ENCODE results near the gene TRIM47.

The TRIM47 gene

DNA sequence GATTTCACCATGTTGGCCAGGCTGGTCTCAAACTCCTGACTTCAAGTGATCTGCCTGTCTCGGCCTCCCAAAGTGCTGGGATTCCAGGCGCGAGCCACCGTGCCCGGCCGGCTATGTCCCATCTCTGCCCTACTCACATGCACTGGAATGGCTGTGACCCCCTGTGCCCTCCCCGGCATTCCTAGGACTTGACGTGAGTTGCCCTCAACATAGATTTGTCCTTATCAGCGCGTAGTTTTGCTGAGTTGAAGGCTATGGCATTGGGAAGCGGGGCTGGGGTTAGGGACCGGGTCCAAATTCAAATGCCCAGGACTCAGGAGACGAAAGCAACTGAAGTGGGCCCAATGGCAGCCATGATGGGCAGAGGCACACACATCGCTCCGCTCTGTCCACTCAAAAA lies 40.0 kb downstream of the TRIM47 start:
- CTCF ChIA-PET = interaction anchor here (1.3 kb wide), 1 partner anchor 12 kb away, joined by 5 read pairs; no protein-coding TSS in a partner anchor
- Mint-ChIP-seq H3K9me3 (no peaks in the 10 kb centered on the region), H3K4me1 (peaks cover 34% of the 10 kb centered on the region), H3K27ac (no peak overlapping the region), H3K27me3 (no peaks in the 10 kb centered on the region), H3K36me3 (peaks cover 43% of the 10 kb centered on the region), H3K4me3 (no peak overlapping the region)
- no peak for DNase-seq

- peaks cover 37% of the 10 kb centered on the region for H3K4me1 Mint-ChIP-seq
- H3K27me3 Mint-ChIP-seq = no peaks in the 10 kb centered on the region
- H3K4me3 Mint-ChIP-seq = no peak overlapping the region
- no peaks in the 10 kb centered on the region for H3K9me3 Mint-ChIP-seq
- no peak for DNase-seq
- peaks cover 45% of the 10 kb centered on the region for H3K36me3 Mint-ChIP-seq
- CTCF ChIA-PET = interaction anchor here (1.3 kb wide), 1 partner anchor 11 kb away, joined by 5 read pairs; no protein-coding TSS in a partner anchor
- H3K27ac Mint-ChIP-seq = no peak overlapping the region
Measured at GRCh38 chr17:75837899-75838298, 40.5 kb downstream of the TRIM47 start.

DNA sequence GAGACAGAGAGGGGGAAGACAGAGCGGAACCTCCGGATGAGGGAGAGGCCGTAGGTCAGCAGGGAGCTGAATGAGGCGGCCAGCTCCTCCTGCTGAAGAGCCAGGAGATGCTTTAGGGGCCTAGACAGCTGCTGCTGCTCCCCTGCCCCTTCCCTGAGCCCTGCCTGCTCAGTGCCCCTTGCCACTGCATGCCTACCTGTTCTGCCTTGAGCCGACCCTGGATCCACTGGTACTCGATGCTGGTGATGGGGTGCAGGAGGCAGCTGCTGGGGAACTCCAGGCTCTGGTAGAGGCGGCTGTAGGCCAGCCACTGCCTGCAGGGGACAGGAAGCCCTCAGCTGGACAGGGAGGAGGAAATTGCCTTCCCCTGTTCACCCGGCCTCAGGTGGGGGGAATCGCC lies 41.8 kb downstream of the TRIM47 start:
- CTCF ChIA-PET = interaction anchor here (1.6 kb wide), 1 partner anchor 11 kb away, joined by 4 read pairs; no protein-coding TSS in a partner anchor
- no peaks in the 10 kb centered on the region for H3K9me3 Mint-ChIP-seq
- peaks cover 49% of the 10 kb centered on the region for H3K36me3 Mint-ChIP-seq
- no peaks in the 10 kb centered on the region for H3K27me3 Mint-ChIP-seq
- no peak for DNase-seq
- H3K27ac Mint-ChIP-seq = no peak overlapping the region
- no peak overlapping the region for H3K4me3 Mint-ChIP-seq
- peaks cover 43% of the 10 kb centered on the region for H3K4me1 Mint-ChIP-seq

GRCh38 chr17:75835654-75835987 lies 42.8 kb downstream of the TRIM47 start:
- no peaks in the 10 kb centered on the region for H3K9me3 Mint-ChIP-seq
- peaks cover 51% of the 10 kb centered on the region for H3K36me3 Mint-ChIP-seq
- H3K4me3 Mint-ChIP-seq = no peak overlapping the region
- DNase-seq = no peak
- no peaks in the 10 kb centered on the region for H3K27me3 Mint-ChIP-seq
- H3K4me1 Mint-ChIP-seq = peaks cover 44% of the 10 kb centered on the region
- no peak overlapping the region for H3K27ac Mint-ChIP-seq
- CTCF ChIA-PET = interaction anchor here (1.6 kb wide), 1 partner anchor 12 kb away, joined by 4 read pairs; no protein-coding TSS in a partner anchor

- H3K27me3 Mint-ChIP-seq = no peaks in the 10 kb centered on the region
- peaks cover 54% of the 10 kb centered on the region for H3K36me3 Mint-ChIP-seq
- CTCF ChIA-PET = interaction anchor here (1.0 to 1.6 kb wide), 3 partner anchors 13 to 82 kb away, joined by 3 to 4 read pairs (median 3); no protein-coding TSS in a partner anchor
- H3K4me3 Mint-ChIP-seq = no peak overlapping the region
- DNase-seq = no peak
- H3K9me3 Mint-ChIP-seq = no peaks in the 10 kb centered on the region
- H3K4me1 Mint-ChIP-seq = peaks cover 44% of the 10 kb centered on the region
- H3K27ac Mint-ChIP-seq = peak overlapping the region; percentile 2
Measured at GRCh38 chr17:75834928-75835653, 43.3 kb downstream of the TRIM47 start.

DNA sequence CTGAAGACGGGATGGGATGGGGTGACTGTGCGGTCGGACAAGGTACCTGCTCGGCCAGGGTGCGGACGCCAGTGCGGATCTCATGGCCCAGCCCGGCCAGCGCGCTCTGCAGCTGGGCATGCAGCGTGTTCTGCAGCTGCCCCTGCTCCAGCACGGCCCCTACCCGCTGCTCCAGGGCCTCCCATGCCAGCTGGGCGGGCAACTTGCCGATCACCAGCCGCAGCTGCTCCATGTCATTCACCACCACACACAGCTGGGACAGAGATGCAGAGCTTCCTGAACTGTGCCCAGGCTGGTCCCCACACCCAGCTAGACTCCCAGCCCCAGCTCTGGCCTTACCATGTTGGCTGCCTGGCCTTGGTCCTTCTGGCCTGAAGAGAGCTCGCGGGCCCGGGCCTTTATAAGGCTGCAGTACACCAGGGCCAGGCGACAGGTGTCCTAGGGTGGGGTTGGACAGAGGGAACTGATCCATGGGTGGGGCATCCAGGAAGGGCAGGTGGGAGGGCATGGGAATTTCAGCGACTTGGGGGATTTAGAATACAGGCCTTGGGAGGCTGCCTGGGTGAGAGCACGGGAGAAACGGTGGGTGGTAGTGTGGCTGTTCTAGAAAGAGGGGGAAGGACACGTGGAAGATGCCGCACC lies 44.0 kb downstream of the TRIM47 start:
- CTCF ChIA-PET = interaction anchor here (0.8 to 2.3 kb wide), 5 partner anchors 9 to 81 kb away, joined by 3 to 9 read pairs (median 3); partner anchors contain the start of gene UNC13D
- peaks cover 42% of the 10 kb centered on the region for H3K4me1 Mint-ChIP-seq
- no peaks in the 10 kb centered on the region for H3K27me3 Mint-ChIP-seq
- no peak for DNase-seq
- H3K36me3 Mint-ChIP-seq = peaks cover 57% of the 10 kb centered on the region
- no peak overlapping the region for H3K4me3 Mint-ChIP-seq
- H3K27ac Mint-ChIP-seq = peak overlapping the region; percentile 94
- H3K9me3 Mint-ChIP-seq = no peaks in the 10 kb centered on the region

DNA sequence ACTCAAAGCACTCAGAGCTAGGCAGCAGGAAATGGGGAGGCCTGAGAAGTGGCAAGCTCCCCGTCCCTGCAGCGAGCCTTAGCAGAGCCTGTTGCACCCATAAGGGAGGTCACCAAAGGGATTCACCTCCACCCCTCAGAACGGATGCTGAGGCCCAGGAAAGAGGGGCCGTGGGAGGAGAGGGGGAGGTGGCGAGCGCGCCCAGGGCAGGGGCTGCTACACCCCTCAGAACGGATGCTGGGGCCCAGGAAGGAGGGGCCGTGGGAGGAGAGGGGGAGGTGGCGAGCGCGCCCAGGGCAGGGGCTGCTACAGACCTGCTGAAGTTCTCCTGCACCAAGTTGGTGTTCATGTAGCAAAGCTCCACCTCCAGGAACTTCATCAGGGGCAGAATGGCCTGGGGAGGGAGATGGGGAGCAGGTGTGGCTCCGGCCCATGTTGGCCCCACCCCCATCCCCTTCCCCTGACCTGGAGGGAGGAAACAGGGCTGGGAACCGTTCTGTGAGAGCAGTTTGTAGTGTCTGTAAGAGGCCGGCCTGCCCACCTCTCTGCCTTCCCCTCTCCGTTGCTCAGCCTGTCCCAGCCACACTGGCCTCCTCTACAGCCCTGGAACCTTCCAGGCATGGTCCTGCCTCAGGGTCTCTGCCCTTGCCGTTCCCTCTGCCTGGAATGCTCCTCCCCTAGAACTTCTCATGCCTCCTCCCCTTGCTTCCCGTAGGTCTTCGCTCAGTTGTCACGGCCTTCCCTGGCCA lies 45.6 kb downstream of the TRIM47 start:
- CTCF ChIA-PET = interaction anchor here (0.7 to 2.3 kb wide), 9 partner anchors 10 to 80 kb away, joined by 3 to 9 read pairs (median 5); partner anchors contain the start of genes TRIM65 and WBP2
- H3K4me1 Mint-ChIP-seq = peaks cover 46% of the 10 kb centered on the region
- peaks cover 53% of the 10 kb centered on the region for H3K36me3 Mint-ChIP-seq

DNA sequence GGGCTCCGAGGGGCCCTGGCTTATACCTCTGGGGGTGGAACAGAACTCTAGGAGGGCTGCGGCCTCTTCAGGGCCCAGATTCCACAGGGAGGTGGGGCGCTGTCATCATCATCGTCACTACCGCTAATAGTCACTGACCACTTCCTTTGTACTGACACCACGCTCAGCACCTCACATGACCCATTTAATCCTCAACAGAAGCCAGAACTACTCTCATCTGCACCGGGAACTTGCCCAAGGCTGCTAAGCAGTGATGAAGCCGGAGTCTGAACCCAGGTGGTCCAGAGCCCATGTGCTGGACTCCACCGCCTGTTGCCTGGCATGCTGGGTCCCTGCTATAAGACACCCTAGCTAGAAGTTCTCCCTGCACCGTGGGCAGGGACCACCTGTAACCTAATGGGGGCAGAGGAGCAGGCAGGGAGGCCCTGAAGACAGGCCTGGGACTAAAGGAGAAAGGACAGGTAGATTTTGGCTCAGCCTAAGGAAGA lies 46.2 kb downstream of the TRIM47 start:
- peak; percentile 62 for DNase-seq
- CTCF ChIA-PET = interaction anchor here (0.7 to 2.3 kb wide), 9 partner anchors 11 to 79 kb away, joined by 3 to 9 read pairs (median 5); partner anchors contain the start of genes TRIM65 and WBP2
- Mint-ChIP-seq H3K27me3 (no peaks in the 10 kb centered on the region), H3K36me3 (peaks cover 50% of the 10 kb centered on the region), H3K4me3 (peak overlapping the region; percentile 48), H3K27ac (peak overlapping the region; percentile 94), H3K4me1 (peaks cover 51% of the 10 kb centered on the region), H3K9me3 (no peaks in the 10 kb centered on the region)

More for the DNA sequence above, 45.6 kb downstream of the TRIM47 start:
- H3K27ac Mint-ChIP-seq = peak overlapping the region; percentile 94
- peak; percentile 63 for DNase-seq
- no peaks in the 10 kb centered on the region for H3K27me3 Mint-ChIP-seq
- H3K9me3 Mint-ChIP-seq = no peaks in the 10 kb centered on the region
- H3K4me3 Mint-ChIP-seq = peak overlapping the region; percentile 48

DNA sequence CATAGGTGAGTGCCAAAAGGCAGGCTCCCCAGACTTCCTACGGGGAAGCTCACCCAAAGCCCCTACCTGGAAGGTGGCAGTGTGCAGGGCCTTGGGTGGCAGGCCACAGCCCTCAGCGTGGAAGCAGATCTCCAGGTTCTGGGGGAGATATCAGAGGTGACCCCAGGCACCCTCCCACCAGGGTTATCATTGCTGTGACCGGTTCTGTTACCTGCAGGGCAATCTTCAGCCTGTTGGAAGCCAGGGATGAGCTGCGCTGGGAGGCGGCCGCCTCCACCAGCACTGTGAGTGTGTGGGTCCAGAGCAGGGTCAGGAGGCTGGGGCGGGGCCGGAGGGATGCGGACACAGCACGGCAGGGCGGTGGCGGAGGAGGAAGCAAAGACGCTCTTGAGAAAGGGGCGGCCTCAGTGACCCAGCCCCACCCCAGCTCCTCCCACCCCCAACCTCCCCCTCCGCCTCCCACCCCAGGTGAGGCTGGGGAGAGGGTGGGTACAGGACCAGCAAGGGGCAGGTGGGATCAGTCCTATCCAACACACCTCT lies 47.3 kb downstream of the TRIM47 start:
- Mint-ChIP-seq H3K9me3 (no peaks in the 10 kb centered on the region), H3K27me3 (no peaks in the 10 kb centered on the region), H3K4me1 (peaks cover 56% of the 10 kb centered on the region), H3K36me3 (peaks cover 48% of the 10 kb centered on the region), H3K27ac (peak overlapping the region; percentile 65), H3K4me3 (no peak overlapping the region)
- DNase-seq = no peak
- CTCF ChIA-PET = interaction anchor here (1.0 to 7.5 kb wide), 10 partner anchors 15 to 173 kb away, joined by 3 to 55 read pairs (median 8); partner anchors contain the start of genes UNC13D and WBP2

DNA sequence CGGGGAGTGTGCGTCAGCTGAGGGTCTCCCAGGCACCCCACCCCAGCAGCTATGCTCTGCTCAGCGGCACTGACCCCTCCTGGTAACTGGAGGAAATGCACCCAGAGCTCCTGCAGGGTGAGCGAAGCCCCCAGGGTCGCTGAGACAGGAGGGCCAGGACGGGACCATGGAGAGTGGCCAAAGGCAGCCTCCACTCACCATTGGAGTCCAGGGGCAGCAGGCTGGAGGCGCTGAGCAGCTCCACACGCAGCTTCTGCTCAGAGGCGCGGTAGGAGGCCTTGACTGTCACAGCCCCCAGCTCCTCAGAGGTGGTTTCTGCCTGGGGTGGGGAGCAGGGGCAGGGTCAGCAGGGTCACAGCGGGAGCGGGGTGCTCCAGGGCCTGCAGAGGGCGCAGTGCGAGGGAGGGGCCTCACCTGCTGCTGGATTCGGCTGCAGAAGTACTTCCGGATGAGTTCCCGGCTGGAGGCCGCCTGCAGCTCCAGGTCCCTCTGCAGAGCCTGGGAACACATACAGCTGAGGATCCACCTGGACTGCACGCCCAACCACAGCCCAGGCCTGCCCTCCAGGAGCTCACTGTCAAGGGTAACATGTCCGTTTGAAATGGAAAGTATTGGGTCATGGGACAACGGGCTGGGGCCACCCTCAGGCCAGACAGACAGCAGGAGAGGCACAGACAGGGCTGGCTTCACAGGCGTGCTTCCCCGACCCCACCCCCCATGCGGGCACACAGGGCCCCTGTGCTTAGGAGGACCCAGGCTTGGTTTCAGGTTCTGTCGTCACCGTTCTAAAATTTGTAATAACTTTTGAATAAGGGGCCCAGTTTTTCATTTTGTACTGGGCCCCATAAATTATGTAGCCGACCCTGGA lies 48.0 kb downstream of the TRIM47 start:
- H3K27ac Mint-ChIP-seq = peak overlapping the region; percentile 65
- peak; percentile 50 for DNase-seq
- no peaks in the 10 kb centered on the region for H3K27me3 Mint-ChIP-seq
- H3K36me3 Mint-ChIP-seq = peaks cover 47% of the 10 kb centered on the region
- no peak overlapping the region for H3K4me3 Mint-ChIP-seq
- CTCF ChIA-PET = interaction anchor here (1.0 to 7.5 kb wide), 20 partner anchors 9 to 174 kb away, joined by 3 to 59 read pairs (median 5); partner anchors contain the start of genes GALK1 and UNC13D
- peaks cover 52% of the 10 kb centered on the region for H3K4me1 Mint-ChIP-seq
- H3K9me3 Mint-ChIP-seq = no peaks in the 10 kb centered on the region

GRCh38 chr17:75829747-75830146 lies 48.6 kb downstream of the TRIM47 start:
- CTCF ChIA-PET = interaction anchor here (1.0 to 7.5 kb wide), 19 partner anchors 9 to 174 kb away, joined by 3 to 59 read pairs (median 5); partner anchors contain the start of genes GALK1 and UNC13D
- H3K27me3 Mint-ChIP-seq = no peaks in the 10 kb centered on the region
- DNase-seq = no peak
- peaks cover 51% of the 10 kb centered on the region for H3K4me1 Mint-ChIP-seq
- H3K27ac Mint-ChIP-seq = no peak overlapping the region
- no peak overlapping the region for H3K4me3 Mint-ChIP-seq
- peaks cover 44% of the 10 kb centered on the region for H3K36me3 Mint-ChIP-seq
- no peaks in the 10 kb centered on the region for H3K9me3 Mint-ChIP-seq

GRCh38 chr17:75828741-75829140 lies 49.6 kb downstream of the TRIM47 start:
- H3K4me3 Mint-ChIP-seq = no peak overlapping the region
- CTCF ChIA-PET = interaction anchor here (0.7 to 7.5 kb wide), 11 partner anchors 12 to 76 kb away, joined by 3 to 59 read pairs (median 12); partner anchors contain the start of genes GALK1 and UNC13D
- H3K27me3 Mint-ChIP-seq = no peaks in the 10 kb centered on the region
- no peaks in the 10 kb centered on the region for H3K9me3 Mint-ChIP-seq
- H3K27ac Mint-ChIP-seq = no peak overlapping the region
- peaks cover 40% of the 10 kb centered on the region for H3K36me3 Mint-ChIP-seq
- DNase-seq = no peak
- H3K4me1 Mint-ChIP-seq = peaks cover 40% of the 10 kb centered on the region

- Mint-ChIP-seq H3K4me3 (peak overlapping the region; percentile 18), H3K9me3 (no peaks in the 10 kb centered on the region), H3K27ac (peak overlapping the region; percentile 90), H3K27me3 (no peaks in the 10 kb centered on the region), H3K4me1 (peaks cover 33% of the 10 kb centered on the region), H3K36me3 (peaks cover 33% of the 10 kb centered on the region)
- CTCF ChIA-PET = interaction anchor here (0.7 to 7.5 kb wide), 10 partner anchors 11 to 66 kb away, joined by 3 to 59 read pairs (median 9); partner anchors contain the start of genes GALK1 and UNC13D
- DNase-seq = no peak
Measured at GRCh38 chr17:75828076-75828400, 50.3 kb downstream of the TRIM47 start.

All from activated naive CD4-positive, alpha-beta T cell treated with anti-CD3 and anti-CD28 coated beads, Interleukin-2, amount 10 ng/mL, durations not matched to agents 7 days and 5 days (primary cell).